HG02938 (cell line): Measurements from ENCODE around the gene SHROOM1.
"Not testable (repeated sequence)": the region's sequence is repeated elsewhere in the genome, so short reads cannot be mapped to it uniquely, and the experiment has no call there.

ENCODE experiments used
- ATAC-seq: cut with Tn5 transposase; IDR thresholded peaks from one replicate; pipeline ENCODE4 v1.9.1; 2021; ENCODE audit warnings: mild to moderate bottlenecking, moderate library complexity; ENCODE audit not compliant: unreplicated experiment

SHROOM1 gene, protein sequence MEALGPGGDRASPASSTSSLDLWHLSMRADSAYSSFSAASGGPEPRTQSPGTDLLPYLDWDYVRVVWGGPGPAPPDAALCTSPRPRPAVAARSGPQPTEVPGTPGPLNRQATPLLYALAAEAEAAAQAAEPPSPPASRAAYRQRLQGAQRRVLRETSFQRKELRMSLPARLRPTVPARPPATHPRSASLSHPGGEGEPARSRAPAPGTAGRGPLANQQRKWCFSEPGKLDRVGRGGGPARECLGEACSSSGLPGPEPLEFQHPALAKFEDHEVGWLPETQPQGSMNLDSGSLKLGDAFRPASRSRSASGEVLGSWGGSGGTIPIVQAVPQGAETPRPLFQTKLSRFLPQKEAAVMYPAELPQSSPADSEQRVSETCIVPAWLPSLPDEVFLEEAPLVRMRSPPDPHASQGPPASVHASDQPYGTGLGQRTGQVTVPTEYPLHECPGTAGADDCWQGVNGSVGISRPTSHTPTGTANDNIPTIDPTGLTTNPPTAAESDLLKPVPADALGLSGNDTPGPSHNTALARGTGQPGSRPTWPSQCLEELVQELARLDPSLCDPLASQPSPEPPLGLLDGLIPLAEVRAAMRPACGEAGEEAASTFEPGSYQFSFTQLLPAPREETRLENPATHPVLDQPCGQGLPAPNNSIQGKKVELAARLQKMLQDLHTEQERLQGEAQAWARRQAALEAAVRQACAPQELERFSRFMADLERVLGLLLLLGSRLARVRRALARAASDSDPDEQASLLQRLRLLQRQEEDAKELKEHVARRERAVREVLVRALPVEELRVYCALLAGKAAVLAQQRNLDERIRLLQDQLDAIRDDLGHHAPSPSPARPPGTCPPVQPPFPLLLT

DNA sequence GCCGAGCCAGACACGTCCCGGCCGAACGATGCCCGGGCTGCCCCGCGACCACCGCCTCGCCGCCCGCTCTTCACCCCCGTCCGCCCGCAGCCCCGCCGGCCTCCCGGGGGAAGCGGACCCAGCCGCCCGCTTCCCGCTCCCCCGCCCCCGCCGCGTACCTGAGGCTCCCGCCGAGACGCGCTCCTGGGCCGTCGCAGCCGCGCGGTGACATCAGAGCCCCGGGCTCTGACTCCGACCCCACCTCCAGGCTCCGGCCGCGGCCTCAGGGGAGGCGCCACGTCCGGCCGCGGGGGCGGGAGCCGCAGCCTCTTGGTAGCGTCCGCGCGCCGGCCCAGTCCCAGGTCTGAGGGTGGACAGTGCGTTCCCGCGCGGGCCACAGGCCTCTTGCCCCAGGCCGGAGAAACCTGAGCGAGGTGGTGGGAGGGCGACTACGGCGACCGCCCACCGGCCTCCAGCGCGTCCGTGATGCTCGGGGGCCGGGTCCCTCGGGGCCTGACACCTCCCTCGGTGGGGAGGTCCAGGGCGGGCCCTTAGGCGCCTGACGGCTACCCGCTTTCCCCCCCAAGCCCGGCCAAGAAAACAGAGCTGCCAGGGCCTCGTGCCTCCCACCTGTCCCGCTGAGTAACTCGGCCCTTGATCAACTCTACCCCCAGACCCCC lies at the start of gene SHROOM1:
TSS of gene SHROOM1 (minus strand) at position 212 of the 659 bp plus-strand sequence. CDS start 4,507 bp downstream, outside the sequence.
- peak; percentile 58 for ATAC-seq

DNA sequence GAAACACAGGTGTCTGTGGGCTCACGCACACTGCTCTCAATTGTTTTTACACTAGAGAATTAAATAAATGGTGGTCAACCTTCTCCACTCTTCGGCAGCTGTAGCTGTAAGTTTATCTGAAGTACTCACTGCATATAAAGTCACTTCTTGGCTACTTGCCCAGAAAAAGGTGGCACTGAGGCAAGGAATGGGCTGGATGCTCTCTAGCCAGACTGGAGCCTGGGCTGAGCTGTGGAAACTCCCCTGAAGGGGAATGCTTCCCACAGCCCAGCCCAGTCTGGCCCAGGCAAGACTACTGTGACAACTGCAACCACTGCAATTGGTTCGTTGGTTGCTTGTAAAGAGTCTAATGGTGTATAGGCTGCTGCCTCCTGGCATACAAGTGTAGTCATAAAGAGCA lies 47.5 kb upstream of the SHROOM1 start:
- no peak for ATAC-seq

DNA sequence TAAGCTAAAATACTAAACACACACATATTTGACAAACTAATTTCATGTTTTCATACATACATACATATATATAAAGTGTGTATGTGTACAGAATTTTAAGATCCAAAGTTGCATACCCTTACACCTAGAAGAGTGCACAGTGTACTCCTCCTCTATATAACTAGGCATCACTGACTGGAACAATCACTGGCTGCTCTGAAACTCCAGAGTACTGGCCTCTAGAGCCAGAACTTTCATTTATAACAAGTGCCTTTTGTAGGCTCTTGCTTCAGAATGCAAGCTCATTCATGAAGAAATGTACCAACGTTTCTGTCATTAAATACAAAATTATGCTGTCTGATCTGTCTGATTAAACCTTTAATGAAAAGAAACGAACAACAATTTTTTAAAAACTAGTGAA lies 47.0 kb upstream of the SHROOM1 start:
- no peak for ATAC-seq

DNA sequence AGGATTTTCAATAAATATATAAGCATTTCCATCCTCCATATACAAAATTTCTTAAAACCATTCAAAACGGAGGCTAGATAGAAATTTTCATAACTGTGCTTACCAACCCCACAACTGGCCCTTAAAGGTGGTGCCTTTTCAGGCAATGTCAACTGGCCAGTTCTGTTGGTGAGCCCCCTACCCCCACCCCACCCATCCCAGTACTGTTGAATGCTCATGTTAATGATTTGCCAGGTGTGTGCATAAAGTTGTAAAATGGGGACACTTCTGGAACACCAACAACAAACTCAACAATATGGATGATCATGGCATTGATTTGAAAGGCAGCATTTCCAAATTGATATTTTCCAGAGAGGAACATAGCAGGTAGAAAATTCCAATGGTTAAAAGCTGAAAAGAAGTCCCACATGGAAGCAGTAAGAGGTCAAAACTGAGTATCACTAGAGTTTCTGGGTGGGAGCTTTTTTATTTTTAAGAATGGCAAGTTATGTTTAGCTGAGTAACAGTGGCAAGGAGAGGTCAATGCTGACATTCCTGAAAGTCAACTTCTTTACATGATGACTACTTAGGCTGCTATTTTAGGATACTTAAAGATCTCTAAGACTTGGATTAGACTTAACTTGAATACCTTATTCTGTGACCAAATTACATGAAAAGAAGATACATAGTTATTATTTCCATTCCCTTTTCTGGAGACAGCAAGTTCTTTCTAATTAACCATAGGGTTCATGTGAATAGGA lies 45.7 kb upstream of the SHROOM1 start:
- no peak for ATAC-seq

DNA sequence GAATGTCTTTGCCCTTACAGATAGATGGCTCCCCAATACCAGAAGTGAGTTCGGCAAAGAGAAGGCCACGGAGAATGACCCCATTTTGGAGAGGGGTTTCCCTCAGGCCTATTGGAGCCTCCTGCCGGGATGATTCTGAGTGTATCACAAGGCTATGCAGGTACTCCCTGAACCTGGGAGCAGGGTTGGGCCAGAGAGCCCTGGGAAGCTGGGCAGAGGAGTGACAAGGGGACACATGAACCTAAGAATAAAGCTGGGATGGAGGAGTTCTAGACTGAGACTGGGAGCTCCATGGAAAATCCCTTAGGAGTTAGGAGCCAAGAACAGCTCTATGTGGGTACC lies 43.5 kb upstream of the SHROOM1 start:
- ATAC-seq, result no peak

DNA sequence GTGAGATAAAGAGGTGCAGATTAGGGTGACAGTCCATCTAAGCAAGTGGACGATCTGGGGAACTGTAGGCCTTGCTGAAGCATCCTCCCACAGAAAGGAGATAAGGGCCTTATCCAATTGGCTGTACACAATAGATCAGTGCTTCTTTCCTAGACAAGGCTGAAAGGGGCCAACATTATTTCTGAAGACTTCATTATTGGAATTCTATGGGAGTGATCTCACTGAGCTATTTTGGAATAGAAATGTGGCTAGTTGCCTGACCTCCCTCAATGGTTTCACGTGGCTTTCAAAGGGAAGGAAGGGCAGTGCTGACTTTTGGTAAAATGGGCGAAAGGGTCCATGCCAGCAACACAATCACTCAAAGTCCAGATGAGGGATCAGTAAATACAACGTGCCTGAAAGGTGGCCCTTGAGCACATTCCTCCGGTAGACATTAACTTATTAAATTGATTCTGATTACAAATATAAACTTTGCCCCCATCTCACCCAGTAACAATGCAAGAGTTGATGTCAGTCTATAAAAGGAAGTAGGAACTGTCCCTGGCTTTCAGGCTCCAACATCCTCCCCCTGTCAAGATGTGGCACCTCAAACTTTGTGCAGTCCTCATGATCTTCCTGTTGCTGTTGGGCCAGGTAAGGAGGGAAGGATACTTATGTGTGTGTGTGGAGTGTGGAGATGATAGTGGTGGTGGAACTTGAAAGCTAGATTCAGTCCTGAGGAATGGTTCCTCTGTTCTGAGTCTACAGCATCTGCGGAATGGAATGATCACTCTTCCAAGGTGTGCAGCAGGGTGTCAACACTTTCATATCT lies 42.9 kb upstream of the SHROOM1 start, which contains the start of gene LEAP2:
TSS of gene LEAP2 (plus strand) at position 550 of the 811 bp plus-strand sequence. CDS start at position 577, 27 bp downstream.
- no peak for ATAC-seq

DNA sequence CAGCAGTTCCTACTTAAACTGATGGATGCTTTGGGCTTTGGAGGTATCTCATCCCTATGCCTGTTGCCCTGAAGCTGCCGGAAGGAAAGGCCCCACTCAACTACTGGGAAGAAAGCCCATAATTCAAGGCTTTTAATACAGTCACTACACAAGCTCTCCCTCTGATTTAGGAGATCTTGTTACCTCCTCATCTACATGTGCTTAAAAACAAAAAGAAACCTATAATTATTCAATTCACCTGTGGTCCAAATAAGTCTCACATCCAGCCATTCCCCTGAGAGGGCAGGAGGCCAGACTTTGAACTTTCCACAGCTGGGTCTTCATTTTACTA lies 42.3 kb upstream of the SHROOM1 start:
- no peak for ATAC-seq

DNA sequence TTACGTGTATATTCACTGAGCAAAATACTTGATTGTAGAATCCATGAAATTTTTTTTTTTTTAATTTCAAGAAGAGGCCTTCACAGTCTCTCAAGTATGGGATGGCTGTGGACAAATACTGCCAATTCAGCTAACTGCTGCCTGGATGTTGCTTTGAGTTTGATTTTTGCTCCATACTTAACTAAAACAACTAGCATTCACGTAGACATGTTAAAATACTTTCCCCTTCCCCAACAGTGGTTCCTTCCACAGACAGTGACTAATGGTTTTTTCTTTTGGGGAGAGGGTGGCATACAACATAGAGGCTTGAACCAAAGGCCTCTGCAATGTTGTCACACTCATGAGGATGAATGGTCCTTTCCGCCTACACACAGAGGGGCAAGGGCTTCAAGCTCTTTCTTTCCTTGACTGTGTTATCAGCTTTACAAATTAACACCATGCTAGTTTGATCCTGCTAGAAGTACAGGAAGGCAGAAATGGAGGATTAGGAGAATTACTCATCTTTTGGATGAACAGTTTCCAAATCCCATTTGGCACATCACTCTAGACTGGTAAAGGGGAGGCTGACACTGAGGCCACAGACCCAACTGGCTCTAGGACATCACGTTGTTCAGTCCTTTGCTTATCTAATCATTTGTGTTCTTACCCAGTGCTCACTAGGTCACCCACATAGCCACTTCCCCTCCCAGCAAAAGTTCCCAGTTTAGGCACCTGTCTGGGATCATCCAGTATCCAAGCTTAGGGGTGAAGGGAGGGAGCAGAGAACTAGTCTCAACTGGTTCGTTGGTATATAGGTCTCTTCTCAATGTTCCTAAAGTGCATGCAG lies 41.2 kb upstream of the SHROOM1 start:
- no peak for ATAC-seq

DNA sequence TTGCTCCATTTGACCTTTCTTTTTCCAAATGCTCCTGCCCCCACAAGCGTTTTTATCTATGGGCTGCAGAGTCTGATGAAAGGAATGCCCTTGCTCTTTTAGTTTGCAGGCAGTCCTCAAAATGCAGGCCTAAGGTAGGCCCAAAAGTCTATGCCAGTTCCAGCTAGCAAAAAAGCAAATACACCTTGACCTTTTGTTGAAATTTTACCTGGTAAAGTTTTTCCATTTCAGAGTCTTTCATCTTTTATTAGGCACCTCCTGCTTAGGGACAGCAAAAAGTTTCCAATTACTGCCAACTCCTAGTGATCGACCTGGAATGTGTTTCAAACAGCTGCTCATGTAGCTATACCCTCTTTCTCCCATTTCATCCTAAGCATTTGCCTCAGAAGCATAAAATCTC lies 40.4 kb upstream of the SHROOM1 start:
- ATAC-seq, result no peak

DNA sequence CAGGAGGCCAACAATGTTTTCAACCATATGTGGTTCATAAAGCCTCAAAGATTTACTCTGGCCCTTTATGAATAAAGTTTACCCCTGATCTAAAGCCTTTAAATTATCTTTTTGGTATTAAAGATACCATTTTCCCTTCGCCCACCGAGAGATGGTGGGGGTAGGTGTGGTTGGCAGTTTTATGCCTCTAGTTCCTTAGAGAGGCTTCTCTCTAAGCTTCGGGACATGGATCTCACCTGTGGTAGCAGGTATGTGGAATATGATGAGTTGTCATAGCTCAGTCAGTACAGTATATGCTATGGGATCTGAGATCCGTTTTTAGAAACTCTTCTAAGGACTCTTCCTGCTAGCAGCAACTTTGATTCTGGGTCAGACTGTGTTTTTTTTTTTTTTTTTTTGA lies 38.3 kb upstream of the SHROOM1 start:
- ATAC-seq, result no peak

DNA sequence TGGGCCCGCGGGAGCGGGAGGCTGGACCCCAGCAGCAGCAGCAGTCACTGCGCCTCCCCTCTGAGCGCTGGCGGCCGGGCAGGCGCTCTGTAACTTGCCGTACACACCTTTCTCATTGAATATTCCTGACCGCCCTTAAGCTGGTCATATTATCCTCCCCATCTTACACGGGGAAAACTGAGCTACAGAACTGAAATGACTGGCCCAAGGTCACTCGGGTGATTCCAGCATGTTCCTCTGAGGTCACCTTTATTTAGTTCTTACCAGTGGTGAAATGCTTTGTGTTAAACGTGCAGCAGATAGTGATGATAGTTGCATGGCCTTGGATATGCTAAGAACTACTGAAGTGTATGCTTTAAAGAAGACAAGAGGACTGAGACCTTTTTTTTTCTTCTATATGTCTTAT lies 36.6 kb upstream of the SHROOM1 start:
- ATAC-seq, result no peak

DNA sequence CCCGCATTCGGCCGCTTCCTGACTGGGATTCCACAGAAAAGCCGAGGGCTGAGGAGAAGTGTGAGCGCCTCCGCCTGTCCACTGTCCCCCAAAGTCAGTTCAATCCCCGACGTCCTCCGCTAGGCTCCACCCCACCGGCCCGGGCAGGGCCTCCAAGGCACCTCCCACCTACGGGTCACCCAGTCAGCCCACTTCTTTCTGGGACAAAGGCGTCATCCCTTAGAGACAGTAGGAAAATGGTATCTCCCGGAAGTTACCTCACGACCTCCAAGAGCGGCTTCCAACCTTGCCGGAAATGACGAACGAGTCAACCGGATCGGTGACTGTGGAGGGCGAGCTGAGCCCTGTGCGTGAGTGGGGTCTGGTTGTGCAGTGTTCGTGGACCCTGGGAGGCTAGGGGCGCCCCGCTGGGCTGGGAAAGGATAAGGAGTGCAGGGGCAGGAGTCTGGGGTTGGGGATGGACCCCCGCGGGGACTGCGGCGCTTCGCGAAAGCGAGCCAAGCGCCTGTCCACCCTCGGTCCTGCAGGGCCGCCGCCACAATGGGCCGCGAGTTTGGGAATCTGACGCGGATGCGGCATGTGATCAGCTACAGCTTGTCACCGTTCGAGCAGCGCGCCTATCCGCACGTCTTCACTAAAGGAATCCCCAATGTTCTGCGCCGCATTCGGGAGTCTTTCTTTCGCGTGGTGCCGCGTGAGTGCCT lies 36.0 kb upstream of the SHROOM1 start, which contains the start of the genes GDF9 and UQCRQ:
TSS of gene GDF9 (minus strand) at position 128 of the 704 bp plus-strand sequence. CDS start 1,936 bp downstream, outside the sequence.
TSS of gene UQCRQ (plus strand) at position 301 of the 704 bp plus-strand sequence. CDS start at position 541, 240 bp downstream.
- peak; percentile 98 for ATAC-seq

DNA sequence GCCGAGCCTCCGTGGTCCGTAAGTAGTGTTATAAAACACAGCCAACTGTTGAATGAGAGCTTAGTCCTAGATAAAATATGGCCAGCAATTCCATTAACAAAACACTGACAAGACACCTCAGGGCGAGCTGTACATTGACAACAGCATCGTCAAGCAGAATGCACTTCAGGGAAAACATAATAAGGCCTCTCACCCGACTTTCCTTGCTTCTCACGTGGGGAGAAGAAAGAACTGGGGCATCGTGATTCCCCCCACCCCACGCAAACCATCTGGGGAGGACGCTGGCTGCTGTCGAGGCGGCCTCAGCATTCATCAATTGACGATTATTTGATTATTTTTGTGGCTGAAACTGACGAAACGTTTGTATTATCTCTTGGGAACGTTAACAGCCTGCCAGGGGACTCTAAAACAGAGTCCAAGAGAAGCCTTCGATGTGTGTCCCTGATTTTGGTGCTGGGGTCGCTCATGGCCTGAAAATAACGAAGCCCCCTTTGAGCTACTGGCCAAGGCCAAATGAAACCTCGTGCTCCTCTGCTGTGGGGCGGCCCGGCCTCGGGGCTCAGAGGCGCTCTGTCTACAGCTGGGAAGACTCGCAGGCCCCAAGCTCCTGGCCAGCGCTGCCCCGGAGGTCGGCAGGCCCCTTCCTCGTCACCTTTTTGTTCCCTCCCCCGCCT lies 35.4 kb upstream of the SHROOM1 start:
- peak; percentile 15 for ATAC-seq

DNA sequence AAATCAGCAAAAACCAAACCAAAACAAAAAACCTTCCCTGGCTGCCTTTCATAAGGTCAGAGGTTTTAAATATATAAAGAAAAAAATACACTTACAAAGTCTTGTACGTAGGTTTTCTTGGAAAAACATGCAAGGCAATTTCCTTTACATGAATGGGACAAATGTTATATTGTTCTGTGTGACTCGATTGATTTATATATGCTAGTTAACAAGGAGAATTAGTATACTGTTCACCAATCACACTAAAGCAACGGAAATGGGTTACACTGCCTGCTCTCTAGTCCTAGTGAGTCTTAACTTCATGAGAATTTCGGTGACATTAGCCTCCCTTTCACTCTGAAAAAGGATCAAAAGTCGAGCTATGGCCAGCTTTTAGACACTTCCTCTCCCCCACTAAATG lies 30.3 kb upstream of the SHROOM1 start:
- ATAC-seq, result no peak

DNA sequence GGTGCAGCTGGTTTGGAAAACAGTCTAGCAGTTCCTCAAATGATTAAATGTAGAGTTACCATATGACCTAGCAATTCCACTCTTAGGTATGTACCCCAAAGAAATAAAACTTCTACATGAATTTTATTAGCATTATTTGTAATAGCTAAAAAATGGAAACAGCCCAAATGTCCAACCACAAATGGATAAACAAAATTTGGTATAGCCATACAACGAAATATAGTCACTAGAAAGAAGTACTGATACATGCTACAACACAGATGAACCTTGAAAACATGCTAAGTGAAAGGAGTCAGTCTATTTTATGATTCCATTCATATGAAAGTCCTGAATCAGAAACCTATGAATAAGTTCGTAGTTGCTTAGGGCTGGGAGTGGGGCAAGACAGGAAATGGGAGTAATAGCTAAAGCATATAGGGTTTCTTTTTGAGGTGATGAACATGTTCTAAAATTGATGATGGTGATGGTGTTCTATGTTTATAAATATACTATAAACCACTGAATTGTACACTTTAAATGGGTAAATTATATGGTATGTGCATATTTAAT lies 29.5 kb upstream of the SHROOM1 start:
- no peak for ATAC-seq

DNA sequence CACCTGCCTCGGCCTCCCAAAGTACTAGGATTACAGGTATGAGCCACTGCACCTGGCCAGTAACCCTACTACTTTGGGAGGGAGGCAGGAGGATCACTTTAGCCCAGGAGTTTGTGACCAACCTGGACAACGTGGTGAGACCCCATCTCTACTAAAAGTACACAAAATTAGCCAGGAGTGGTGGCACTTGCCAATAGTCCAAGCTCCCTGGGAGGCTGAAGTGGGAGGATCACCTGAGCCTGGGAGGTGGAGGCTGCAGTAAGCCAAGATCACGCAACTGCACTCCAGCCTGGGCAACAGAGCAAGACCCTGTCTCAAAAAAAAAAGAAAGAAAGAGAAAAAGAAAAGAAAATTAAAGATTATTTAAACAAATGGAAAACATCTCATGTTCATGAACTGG lies 25.6 kb upstream of the SHROOM1 start:
- no peak for ATAC-seq

DNA sequence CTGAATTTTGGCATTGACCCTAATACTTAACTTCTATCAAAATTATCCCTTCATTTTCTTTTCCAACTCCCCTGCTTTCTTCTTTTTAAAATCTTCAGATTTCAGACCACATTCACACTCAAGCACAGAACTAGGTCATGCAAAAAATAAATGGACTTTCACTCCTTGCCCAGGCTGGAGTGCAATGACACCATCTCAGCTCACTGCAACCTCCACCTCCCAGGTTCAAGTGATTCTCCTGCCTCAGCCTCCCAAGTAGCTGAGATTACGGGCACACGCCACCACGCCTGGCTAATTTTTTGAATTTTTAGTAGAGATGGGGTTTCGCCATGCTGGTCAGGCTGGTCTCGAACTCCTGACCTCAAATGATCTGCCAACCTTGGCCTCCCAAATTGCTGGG lies 24.5 kb upstream of the SHROOM1 start:
- ATAC-seq, result not testable (repeated sequence)
